ENCODE measurements around the gene GMPR.

DNA sequence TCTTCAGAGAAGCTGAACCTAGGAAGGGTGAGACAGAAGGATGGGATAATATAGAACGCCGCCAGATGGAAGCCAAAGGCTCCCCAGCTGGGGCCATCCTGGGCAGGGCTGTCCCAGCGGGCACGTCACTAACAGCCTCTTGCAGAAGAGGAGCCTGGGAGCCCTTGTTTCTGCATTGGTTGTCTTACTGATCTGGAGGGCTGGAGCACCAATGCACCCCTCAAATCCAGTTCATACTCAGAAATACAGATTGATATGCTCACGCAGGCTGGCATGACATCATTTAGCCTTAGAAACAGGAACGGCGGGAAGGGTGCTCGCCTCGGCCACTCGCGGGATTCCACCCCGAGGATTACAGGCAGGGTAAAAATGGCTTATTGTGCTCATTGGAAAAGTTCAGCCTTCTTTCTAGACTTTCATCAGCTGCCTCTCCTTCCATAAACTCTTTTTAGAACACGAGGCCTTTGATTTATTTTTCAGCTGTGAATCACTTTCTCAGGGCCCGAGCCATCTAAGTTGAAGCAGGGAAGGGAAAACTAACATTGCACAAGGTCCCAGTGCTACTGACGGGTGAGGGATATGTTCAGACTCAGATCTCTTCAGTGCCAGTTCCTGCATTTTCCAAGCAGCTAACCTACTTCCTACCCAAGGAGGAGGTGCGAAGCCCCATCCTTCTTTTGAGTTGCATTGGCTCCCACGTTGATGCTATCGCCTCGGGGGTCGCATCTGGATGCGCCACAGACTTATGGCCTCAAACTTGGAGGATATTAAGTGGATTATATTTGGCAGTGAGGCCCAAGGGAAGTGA lies 82.3 kb downstream of the GMPR start:
- TF ChIP-seq, protein P1, sequence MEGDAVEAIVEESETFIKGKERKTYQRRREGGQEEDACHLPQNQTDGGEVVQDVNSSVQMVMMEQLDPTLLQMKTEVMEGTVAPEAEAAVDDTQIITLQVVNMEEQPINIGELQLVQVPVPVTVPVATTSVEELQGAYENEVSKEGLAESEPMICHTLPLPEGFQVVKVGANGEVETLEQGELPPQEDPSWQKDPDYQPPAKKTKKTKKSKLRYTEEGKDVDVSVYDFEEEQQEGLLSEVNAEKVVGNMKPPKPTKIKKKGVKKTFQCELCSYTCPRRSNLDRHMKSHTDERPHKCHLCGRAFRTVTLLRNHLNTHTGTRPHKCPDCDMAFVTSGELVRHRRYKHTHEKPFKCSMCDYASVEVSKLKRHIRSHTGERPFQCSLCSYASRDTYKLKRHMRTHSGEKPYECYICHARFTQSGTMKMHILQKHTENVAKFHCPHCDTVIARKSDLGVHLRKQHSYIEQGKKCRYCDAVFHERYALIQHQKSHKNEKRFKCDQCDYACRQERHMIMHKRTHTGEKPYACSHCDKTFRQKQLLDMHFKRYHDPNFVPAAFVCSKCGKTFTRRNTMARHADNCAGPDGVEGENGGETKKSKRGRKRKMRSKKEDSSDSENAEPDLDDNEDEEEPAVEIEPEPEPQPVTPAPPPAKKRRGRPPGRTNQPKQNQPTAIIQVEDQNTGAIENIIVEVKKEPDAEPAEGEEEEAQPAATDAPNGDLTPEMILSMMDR (IDR thresholded peaks at IDR 0.05) = no peak
- TF ChIP-seq POLR2A (IDR thresholded peaks at IDR 0.05) = peak in 1 of 2 donors; percentile 13

Measured in adrenal gland (tissue), 5 donors.